HG03095 (cell line): ENCODE measurements around the gene DGKQ.
"Not testable (repeated sequence)": the region's sequence is repeated elsewhere in the genome, so short reads cannot be mapped to it uniquely, and the experiment has no call there.

Experiments
- ATAC-seq: cut with Tn5 transposase; IDR thresholded peaks from one replicate; pipeline ENCODE4 v1.9.1; 2021; ENCODE audit warnings: moderate library complexity; ENCODE audit not compliant: unreplicated experiment

DGKQ gene

DNA sequence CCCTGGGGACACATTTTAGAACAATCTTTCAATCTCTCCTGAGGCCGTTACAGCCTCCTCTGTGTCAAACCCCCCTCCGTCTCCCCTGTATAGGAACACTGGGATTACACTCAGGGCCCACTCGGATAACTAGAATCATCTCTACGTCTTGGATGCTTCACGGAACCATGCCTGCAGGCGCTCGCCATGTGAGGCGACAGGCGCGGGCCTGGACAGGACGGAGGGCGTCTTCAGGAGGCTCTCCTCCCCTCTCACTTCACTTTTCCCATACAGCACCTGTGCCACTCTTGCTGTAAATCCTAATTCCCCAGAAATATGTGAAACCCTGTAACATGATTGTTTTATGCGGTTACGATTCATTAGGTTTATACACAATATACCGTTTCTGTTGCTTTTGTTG is 9.4 kb upstream of the DGKQ start:
- no peak for ATAC-seq

DNA sequence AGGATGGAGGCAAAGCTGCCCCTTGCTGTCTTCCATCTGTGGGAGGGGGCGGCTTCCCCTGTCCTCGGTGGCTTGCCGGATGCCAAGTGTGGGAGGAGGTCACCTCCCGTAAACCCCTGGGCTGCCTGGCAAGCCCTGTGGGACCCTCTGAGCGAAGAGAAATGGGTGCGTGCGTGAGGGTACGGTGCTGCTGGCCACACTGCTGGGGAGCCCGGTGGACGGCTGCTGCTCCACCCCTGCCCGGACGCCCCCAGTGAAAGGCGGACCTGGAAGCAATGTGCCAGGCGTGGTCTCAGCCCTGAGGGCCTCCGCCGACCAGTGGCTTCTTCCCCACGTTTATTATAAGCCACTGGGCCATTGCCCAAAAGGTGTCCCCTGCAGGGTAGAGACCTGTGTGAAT is 8.9 kb upstream of the DGKQ start:
- ATAC-seq, result no peak

- ATAC-seq, result no peak
Measured at GRCh38 chr4:978957-979701, 5.8 kb upstream of the DGKQ start.

DNA sequence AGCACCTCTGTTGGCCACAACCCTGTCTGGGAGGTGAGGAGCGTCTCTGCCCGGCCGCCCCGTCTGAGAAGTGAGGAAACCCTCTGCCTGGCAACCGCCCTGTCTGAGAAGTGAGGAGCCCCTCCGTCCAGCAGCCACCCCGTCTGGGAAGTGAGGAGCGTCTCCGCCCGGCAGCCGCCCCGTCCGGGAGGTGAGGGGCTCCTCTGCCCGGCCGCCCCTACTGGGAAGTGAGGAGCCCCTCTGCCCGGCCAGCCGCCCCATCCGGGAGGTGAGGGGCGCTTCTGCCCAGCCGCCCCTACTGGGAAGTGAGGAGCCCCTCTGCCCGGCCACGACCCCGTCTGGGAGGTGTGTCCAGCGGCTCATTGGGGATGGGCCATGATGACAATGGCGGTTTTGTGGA is 2.6 kb upstream of the DGKQ start:
- ATAC-seq, result not testable (repeated sequence)

DNA sequence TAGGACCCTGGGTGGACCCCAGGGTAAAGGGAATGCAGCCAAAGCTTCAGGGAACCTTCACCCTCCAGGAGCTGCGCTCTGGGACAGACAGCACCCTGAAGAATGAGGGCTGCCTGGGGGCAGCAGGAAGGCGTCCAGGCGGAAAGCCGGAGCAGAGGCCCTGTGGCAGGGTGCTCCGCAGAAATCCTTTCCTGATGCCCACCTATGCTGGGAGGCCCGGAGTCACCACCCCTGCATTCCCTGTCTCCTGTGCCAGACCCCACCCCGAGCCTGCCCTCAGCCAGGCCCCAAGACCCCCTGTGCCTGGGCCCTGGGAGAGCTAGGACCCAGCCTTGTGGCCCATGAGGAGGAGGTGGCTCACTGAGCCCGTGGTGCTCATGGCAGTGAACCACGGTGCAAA is 1.3 kb upstream of the DGKQ start:
- no peak for ATAC-seq

- ATAC-seq, result peak; percentile 36
Measured at GRCh38 chr4:972651-973424, 531 bp downstream of the DGKQ start.

DNA sequence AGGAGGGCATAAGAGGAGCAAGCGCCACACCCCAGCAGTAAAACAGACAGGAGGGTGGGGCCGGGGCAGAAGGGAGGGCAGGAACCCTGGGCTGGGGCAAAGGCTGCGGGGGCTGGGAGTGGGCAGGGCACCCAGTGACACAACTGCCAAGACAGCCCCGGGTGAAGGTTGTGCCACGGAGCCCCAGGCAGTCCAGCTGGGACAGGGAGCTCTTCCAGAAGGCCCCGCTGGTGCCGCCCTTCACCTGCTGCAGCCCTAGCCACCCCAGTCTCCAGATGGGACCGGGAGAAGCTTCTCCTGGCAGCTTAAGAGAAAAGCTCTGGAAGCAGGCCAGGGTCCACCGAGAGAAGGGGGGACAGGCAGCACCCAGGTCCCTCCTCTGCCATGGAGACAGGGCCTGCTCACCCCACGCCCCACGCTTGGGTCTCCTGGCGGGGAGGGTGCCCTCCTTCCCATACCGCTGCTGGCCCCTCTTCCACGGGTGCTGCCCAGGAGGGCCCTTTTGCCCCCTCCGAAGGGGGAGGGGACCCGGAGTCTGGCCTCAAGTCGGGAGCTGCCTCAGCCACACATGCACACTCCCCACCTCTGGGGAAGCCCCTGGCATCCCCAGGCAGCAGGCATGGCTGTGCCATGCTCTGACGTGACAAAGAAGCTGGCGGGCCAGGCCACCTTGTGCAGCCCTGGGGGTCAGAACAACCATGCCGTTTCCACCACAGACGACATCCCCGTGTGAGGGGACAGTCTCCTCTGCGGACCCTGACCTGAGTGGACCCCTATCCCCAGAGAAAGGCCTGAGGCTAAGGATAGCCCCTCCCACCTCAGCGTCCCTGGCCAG is 1.5 kb downstream of the DGKQ start:
- ATAC-seq, result no peak

GRCh38 chr4:970854-971520 is 2.4 kb downstream of the DGKQ start:
- no peak for ATAC-seq

DNA sequence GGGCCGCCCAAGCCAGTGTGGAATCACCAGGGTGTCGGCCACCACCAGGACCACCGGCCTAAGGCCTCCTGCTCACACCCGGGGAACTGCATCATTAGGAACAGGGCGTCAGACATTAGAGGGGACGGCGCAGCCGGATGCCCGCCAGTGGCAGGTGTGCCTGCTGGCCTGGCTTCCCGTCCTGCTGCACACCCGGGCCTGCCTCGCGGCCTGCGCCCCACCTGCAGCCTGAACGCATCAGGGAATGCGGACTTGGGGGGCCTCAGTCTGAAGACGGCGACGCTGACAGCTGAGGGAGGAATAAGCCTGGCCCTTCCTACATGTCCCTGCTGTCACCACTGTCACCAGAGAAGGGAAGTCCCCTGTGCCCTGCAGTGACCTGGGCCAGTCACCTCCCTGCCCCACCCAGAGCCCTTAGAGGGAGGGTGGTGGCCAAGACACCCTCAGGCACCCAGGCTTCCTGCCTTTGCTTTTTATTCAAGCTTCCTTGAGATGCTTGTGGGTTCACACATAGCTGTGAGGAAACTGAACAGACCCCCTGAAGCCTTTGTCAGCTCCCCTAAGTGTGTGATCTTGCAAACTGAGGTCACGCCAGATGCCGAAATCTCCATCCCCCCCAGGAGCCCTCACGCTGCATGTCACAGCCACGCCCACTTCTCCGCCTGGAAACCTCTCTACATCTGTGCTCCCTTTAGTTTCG is 3.2 kb downstream of the DGKQ start:
- ATAC-seq, result no peak

- no peak for ATAC-seq
Measured at GRCh38 chr4:968621-969394, 4.6 kb downstream of the DGKQ start.

DNA sequence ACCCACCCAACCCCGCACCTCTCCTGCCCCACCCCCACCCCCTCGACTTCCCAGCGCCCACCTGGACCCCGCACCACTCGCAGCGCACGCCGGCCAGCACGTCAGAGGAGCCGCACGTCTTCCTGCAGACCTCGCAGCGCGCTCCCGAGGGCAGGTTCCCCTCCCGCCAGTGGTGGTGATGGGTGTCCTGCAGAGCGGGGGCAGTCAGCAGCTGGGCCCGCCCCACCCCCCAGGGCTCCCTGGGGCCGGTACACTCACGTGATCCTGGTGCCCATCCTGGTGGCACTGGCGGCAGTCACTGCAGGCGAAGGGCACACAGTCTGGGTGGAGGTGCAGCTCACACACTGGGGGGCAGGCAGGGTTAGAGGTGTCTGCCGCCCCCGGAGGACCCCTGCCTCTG is 5.1 kb downstream of the DGKQ start:
- no peak for ATAC-seq

DNA sequence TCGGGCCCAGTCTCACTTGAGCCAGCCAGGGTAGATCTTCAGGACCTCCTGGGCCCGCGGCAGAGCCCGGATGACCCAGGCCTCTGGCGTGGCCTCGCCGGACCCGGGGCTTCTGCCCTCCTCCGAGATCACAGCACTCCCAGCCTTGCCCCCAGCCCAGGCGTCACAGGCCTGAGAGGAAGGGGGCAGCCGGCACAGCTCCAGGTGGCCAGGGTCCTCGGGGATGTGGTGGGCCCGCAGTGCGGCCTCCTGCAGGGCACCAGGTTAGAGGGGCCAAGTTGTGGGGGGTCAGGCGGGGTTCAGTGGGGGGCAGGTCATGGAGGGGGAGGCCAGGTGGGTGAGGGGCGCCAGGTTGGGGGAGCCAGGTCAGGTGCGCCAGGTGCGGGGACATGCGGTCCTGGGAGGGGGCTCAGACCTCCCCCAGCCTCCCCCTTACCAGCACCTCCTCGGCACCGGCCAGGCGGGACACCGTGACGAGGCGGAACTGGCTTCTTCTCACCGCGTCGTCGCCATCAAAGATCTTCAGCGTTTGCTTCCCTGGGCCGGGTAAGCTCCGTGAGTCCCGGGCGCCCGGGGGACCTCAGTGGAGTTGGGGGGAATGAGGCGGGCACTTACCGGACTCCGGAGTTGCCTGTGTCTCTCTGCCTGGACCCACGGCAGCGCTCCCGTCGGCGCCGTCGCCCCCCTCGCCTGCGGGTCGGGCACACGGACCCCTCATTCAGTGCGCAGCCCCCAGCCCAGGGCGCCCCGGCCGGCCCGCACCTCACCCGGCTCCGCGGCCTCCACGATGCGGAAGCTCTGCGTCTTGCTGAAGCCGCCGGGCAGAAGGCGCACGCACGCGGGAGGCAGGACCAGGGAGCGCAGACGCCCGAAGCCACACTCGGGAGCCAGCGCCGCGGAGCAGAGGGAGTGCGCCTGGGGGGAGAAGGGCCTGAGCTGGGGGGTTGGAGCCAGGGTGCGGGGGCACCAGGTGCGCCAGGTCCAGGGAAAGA is 6.0 kb downstream of the DGKQ start:
- ATAC-seq, result no peak

GRCh38 chr4:966266-967112 is 6.9 kb downstream of the DGKQ start:
- no peak for ATAC-seq

DNA sequence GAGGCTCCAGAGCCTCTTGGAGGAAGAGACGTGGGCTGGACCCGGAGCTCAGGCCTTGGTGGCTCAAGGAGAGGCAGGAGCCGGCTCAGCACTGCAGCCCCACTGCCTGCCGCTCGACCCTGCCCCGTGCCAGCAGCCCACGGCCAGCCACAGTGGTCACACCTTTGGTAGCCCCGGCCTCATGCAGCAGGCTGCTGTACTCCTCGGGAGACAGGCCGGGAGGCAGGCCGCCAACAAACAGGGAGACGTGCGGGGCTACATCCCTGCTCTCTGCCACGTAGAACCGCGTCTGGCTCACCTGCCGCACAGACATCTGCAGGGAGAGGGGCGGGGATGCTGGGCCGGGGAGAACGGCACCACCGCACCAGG is 7.6 kb downstream of the DGKQ start:
- ATAC-seq, result no peak

DNA sequence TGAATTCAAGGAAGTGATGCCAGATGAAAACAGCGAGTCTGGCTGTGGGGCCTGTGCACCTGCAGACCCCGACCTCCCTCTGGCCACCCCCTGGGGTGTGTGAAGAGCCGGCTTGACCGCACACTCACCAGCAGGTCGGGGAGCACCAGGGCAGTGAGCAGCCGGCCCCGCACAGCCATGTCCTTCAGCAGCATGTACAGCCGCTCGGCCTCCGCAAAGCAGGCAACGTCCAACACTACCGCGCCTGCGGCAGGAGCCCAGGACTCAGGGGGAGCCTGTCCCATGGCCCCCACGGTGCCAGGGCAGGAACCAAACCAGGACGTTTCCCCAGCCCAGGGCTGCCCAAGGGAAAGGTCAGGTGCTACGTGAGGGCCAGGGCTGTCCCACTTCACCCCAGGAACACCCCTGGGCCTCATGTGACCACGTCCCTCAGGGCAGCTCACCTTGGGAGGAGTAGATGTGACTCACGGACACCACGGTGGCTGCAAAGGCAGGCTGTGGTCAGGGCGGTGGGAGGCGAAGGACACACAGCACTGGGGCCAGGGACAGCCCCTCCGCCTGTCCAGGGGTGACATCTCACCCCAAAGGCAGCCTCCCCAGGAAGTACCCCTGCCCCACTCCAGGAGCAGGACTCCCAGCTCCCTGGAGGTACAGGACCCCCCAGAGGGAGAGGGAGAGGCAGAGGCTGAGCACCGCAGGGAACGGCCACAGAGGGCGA is 8.2 kb downstream of the DGKQ start:
- ATAC-seq, result no peak

DNA sequence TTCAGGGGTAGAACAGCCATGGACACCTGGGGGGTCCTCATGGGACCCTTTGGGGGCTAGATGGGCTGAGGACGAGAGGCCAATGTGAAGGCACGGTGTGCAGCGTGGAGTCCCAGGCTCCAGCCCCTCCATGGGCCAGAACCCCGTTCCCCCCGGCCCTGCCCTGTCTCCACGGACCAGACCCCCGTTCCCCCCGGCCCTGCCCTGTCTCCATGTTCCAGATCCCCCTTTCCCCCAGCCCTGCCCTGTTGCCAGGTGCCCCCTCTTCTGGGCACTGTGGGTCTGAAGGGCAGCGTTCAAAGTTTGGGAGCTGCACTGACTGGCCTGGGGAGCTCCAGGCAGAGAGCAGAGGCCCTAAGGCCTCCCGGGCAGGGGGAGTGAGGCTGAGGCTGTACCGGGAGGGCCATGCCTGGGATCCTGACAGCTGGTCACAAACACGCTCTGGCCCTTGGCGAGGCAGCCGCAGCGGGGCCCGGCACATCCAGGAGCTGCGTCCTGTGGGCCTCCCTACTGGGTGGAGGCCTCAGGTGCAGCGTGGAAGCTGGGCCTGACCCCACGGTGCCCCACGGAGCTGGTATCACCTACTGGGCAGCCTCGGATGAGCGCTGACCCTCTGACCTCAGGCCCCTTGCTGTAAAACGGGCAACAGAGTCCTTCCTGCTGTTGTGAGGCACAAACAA is 8.9 kb downstream of the DGKQ start:
- ATAC-seq, result no peak
